DND-41 (cell line): ENCODE measurements around the gene LRP4.

Experiments used
- ATAC-seq: fragments of 200-7000 bp; cut with Tn5 transposase; 3 replicates; pipeline ENCODE4 v1.9.1; 2021; ENCODE audit warnings: low read depth; ENCODE audit not compliant: insufficient read depth
- DNase-seq: peaks from one replicate; pipeline ENCODE4 v3.0.0-alpha.2; 2020
- H2AFZ ChIP-seq: 2 replicates; pipeline ENCODE4 v1.6.0; 2012; ENCODE audit warnings: low read depth, low read length
- H3K27ac ChIP-seq: 2 replicates; pipeline ENCODE4 v1.5.1; 2012; ENCODE audit warnings: low read length, inconsistent platforms
- H3K27me3 ChIP-seq: fragments of 200-600 bp; sonication (generic); 2 replicates; pipeline ENCODE4 v1.6.0; 2012; ENCODE audit warnings: low read length, mild to moderate bottlenecking, inconsistent platforms; ENCODE audit not compliant: insufficient read depth, poor library complexity
- H3K36me3 ChIP-seq: 2 replicates; pipeline ENCODE4 v1.5.1; 2012; ENCODE audit warnings: low read length, inconsistent platforms; ENCODE audit not compliant: insufficient read depth
- H3K4me1 ChIP-seq: 2 replicates; pipeline ENCODE4 v1.5.1; 2012; ENCODE audit warnings: mild to moderate bottlenecking, low read length; ENCODE audit not compliant: insufficient read depth
- H3K4me2 ChIP-seq: 2 replicates; pipeline ENCODE4 v1.6.0; 2012; ENCODE audit warnings: mild to moderate bottlenecking, moderate library complexity, low read length, inconsistent platforms; ENCODE audit not compliant: insufficient read depth
- H3K4me3 ChIP-seq, 2 experiments: fragments of 200-600 bp in 1 of 2; shearing (Covaris generic) in 1 of 2; 2 replicates each; pipeline ENCODE4 v1.5.1; 2012 to 2016; ENCODE audit warnings: inconsistent platforms in 2 of 2, low read length in 2 of 2, mild to moderate bottlenecking in 2 of 2, low read depth in 1 of 2, moderate library complexity in 1 of 2
- H3K79me2 ChIP-seq: 2 replicates; pipeline ENCODE4 v1.6.0; 2012; ENCODE audit warnings: low read length, inconsistent platforms; ENCODE audit not compliant: insufficient read depth
- H3K9ac ChIP-seq: 2 replicates; pipeline ENCODE4 v1.6.0; 2012; ENCODE audit warnings: low read depth, mild to moderate bottlenecking, inconsistent platforms, low read length, moderate library complexity
- H3K9me3 ChIP-seq: 2 replicates; pipeline ENCODE4 v1.5.1; 2012; ENCODE audit warnings: low read length, moderate library complexity, mild to moderate bottlenecking, inconsistent platforms; ENCODE audit not compliant: insufficient read depth, severe bottlenecking
- H4K20me1 ChIP-seq: 2 replicates; pipeline ENCODE4 v1.6.0; 2012; ENCODE audit warnings: low read length; ENCODE audit not compliant: insufficient read depth
- CTCF ChIP-seq: IDR thresholded peaks from 2 replicates; pipeline ENCODE4 v1.5.1; 2012; ENCODE audit warnings: borderline replicate concordance, low read length, moderate library complexity, mild to moderate bottlenecking; ENCODE audit not compliant: poor library complexity, severe bottlenecking; ENCODE audit errors: extremely low read depth
- EZH2 ChIP-seq: IDR thresholded peaks from 3 replicates; pipeline ENCODE4 v1.6.1; 2012; ENCODE audit warnings: borderline replicate concordance, low read depth, mild to moderate bottlenecking, moderate library complexity, low read length, inconsistent platforms; ENCODE audit not compliant: severe bottlenecking

Gene LRP4

DNA sequence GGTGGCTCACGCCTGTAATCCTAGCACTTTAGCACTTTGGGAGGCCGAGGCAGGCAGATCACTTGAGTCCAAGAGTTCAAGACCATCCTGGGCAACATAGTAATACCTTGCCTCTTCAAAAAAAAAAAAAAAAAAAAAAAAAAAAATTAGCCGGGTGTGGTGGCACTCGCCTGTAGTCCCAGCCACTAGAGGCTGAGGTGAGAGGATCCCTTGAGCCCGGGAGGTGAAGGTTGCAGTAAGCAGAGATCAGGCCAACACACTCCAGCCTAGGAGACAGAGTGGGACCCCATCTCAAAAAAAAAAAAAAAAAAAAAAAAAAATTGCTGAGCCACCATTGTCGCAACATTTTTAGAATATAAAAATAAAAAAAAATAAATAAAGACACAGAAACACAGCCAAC is 79.8 kb downstream of the LRP4 start:
- H4K20me1 ChIP-seq = peaks cover 76% of the 10 kb centered on the region; the same call in 1 of the 2 replicates
- H3K9ac ChIP-seq = no peak overlapping the region
- H3K9me3 ChIP-seq = no peaks in the 10 kb centered on the region
- peaks cover 99% of the 10 kb centered on the region for H3K79me2 ChIP-seq
- H3K4me1 ChIP-seq = peaks cover 14% of the 10 kb centered on the region
- no peak overlapping the region for H3K4me3 ChIP-seq
- peaks cover 19% of the 10 kb centered on the region; the same call in 1 of the 2 replicates for H3K36me3 ChIP-seq
- no peak overlapping the region for H3K4me2 ChIP-seq
- TF ChIP-seq CTCF = no peak
- no peak for TF ChIP-seq EZH2
- DNase-seq (no peak), ATAC-seq (no peak)
- no peak overlapping the region for H3K27ac ChIP-seq
- no peak overlapping the region for H2AFZ ChIP-seq
- no peaks in the 10 kb centered on the region for H3K27me3 ChIP-seq

- DNase-seq (no peak), ATAC-seq (no peak)
- Histone ChIP-seq H3K27me3 (no peaks in the 10 kb centered on the region), H3K4me2 (no peak overlapping the region), H3K4me3 (no peak overlapping the region), H3K79me2 (peaks cover 99% of the 10 kb centered on the region), H3K27ac (no peak overlapping the region), H4K20me1 (peaks cover 73% of the 10 kb centered on the region; the same call in 1 of the 2 replicates), H3K9me3 (no peaks in the 10 kb centered on the region), H3K4me1 (peaks cover 8% of the 10 kb centered on the region), H3K36me3 (peaks cover 13% of the 10 kb centered on the region; the same call in 1 of the 2 replicates), H3K9ac (no peak overlapping the region), H2AFZ (no peak overlapping the region)
- TF ChIP-seq CTCF (no peak), EZH2 (no peak)
Measured at GRCh38 chr11:46837860-46838259, 80.5 kb downstream of the LRP4 start.

- Histone ChIP-seq H3K9me3 (no peaks in the 10 kb centered on the region), H2AFZ (no peak overlapping the region), H3K27me3 (no peaks in the 10 kb centered on the region), H4K20me1 (peaks cover 72% of the 10 kb centered on the region; the same call in 1 of the 2 replicates), H3K4me1 (0 out of 2 replicates have a peak, but pooled peaks cover 8% of the 10 kb centered on the region), H3K9ac (no peak overlapping the region), H3K4me2 (no peak overlapping the region), H3K27ac (no peak overlapping the region), H3K4me3 (no peak overlapping the region), H3K79me2 (peaks cover 99% of the 10 kb centered on the region), H3K36me3 (peaks cover 7% of the 10 kb centered on the region; the same call in 1 of the 2 replicates)
- DNase-seq (no peak), ATAC-seq (no peak)
- TF ChIP-seq CTCF (no peak), EZH2 (no peak)
Measured at GRCh38 chr11:46836870-46837269, 81.5 kb downstream of the LRP4 start.
